ENCODE results near the gene WASL.

Gene WASL

DNA sequence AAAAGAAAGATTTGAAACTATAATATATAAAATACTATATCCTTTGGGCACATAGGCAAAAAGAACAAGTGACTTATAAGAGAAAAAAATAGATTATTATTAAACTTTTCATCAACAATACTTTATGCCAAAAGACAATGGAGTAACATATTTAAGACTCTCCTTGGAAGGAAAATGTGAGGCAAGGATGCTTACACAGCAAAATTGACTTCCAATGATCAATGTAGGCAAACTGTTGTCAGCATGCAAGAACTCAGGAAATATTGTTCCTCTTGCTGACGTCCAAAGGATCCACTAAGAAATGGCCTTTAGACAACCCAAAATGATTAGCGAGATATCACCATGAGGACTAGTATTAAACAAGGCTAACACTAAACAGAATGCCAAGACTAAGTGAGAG lies 116.0 kb downstream of the WASL start:
- TF ChIP-seq POLR2A (IDR thresholded peaks at IDR 0.05; ENCODE audit: low read depth, low read length) (no peak), POLR2AphosphoS5 (IDR thresholded peaks at IDR 0.05; ENCODE audit: low read depth, low read length) (no peak), TAF1 (IDR thresholded peaks at IDR 0.05; ENCODE audit: borderline replicate concordance, low read depth, low read length) (no peak)
- FAIRE-seq (no peak), DNase-seq (ENCODE audit: insufficient read length) (no peak)

Measured in GM12892 (cell line).